HG03060 (cell line): Measurements from ENCODE around the gene SDSL.

Experiments
- ATAC-seq: cut with Tn5 transposase; IDR thresholded peaks from one replicate; pipeline ENCODE4 v1.9.1; 2021; ENCODE audit warnings: low read depth, moderate number of reproducible peaks; ENCODE audit not compliant: unreplicated experiment

SDSL gene

GRCh38 chr12:113477842-113478215 is 55.6 kb downstream of the SDSL start:
- ATAC-seq = no peak

DNA sequence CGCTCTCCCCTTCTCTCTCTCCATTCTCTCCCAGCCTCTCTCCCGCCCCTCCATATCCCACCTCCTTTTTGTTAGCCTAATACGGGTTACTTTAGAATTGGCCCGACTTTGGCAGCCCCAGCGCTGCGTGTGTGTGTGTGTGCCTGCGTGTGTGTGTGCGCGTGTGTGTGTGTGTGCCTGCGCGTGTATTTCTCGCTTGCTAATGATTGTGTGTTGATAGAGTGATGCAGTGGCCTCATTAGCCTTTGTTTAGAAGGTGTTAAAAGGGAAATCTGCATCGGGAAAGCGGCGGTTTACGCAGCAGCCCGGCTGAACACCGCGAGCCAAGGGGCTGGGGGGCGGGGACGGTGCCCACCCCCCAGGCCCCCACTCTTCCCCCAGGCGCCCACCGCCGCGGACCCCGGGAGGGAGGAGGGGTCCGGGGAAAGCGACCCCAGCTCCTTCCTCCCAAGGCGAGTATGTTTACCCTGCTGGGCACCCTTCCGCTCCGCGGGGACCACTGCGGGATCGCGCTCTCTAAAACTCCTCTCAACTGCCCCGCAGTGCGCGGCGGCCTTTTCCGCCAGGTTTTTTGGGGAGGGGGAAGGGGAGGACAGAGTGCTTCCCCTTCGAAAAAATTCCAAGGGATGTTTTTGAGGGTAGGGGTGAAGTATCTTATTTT is 56.3 kb downstream of the SDSL start:
- no peak for ATAC-seq

GRCh38 chr12:113479216-113479589 is 57.0 kb downstream of the SDSL start:
- no peak for ATAC-seq

GRCh38 chr12:113479590-113480335 is 57.6 kb downstream of the SDSL start:
- ATAC-seq = no peak

- ATAC-seq = no peak
Observed at GRCh38 chr12:113480336-113480971, 58.3 kb downstream of the SDSL start.

- ATAC-seq = no peak
Observed at GRCh38 chr12:113482334-113482733, 60.2 kb downstream of the SDSL start.

- ATAC-seq = no peak
Observed at GRCh38 chr12:113485330-113485729, 63.1 kb downstream of the SDSL start.

DNA sequence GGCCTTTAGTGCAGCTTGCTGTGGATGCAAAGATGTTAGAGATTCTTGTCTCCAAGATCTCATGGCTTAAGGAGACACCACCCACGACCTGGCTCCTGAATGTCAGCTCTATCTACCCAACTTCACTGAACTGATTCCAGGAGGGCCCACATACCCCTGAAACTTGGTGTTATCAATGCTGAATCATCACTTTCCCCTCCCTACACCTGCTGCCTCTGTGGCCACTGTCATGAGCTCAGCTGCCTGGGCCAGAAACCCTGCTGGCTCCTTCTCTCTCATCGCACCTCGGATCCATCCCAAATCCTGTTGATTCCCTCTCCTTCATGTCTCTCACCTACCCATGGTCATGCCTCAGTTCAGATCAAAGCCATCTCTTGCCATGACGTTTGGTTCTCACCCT is 64.5 kb downstream of the SDSL start:
- no peak for ATAC-seq
